ENCODE results near the gene EGF. TPM values are rescaled to one million over a fixed set of nuclear protein-coding genes. Genes with fewer than 3 reads are reported as not detected.

The EGF gene
- total RNA-seq, 1 experiment from 2014 or later: 1.5 TPM

DNA sequence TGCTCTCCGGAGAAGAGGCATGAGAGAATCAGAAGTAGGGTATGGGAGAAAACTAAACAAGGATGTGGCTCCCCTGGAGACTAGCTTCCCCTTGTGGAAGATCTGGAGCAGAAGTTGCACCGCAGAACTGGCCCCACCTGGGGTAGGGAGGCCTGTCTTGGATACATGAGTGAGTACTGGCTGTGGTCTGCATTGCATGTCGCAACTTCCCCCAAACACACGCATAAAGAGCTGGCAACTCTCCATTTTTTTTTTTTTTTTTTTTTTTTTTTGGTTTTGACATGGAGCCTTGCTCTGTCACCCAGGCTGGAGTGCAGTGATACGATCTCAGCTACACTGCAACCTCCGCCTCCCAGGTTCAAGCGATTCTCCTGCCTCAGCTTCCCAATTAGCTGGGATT lies 119.9 kb downstream of the EGF start:
- Histone ChIP-seq H2BK12ac (ENCODE audit: insufficient read length, low read depth, low read length) (no peak overlapping the region), H3K79me1 (ENCODE audit: insufficient read depth, low read depth, low read length, poor library complexity, severe bottlenecking) (no peaks in the 10 kb centered on the region), H2BK5ac (ENCODE audit: insufficient read length, low read length) (no peak overlapping the region), H3K23ac (ENCODE audit: insufficient read length, low read depth, low read length) (no peak overlapping the region), H3K14ac (ENCODE audit: insufficient read depth, low read length) (no peak overlapping the region), H3K27me3 (ENCODE audit: insufficient read depth, low read length) (no peaks in the 10 kb centered on the region), H3K23me2 (ENCODE audit: insufficient read length, low read depth, low read length, poor library complexity, severe bottlenecking) (no peaks in the 10 kb centered on the region), H3K56ac (ENCODE audit: insufficient read length, low read depth, low read length) (no peak overlapping the region), H2BK15ac (ENCODE audit: low read depth, low read length) (no peak overlapping the region), H2BK120ac (ENCODE audit: low read depth, low read length, poor library complexity, severe bottlenecking) (no peak overlapping the region), H3K4me2 (ENCODE audit: insufficient read depth, insufficient read length, low read length) (no peak overlapping the region), H4K91ac (ENCODE audit: insufficient read length, low read depth, low read length) (no peak overlapping the region), H4K20me1 (ENCODE audit: control insufficient read depth, insufficient read depth, insufficient read length) (no peaks in the 10 kb centered on the region), H3T11ph (ENCODE audit: low read length) (no peak overlapping the region), H4K8ac (replicated peaks; ENCODE audit: insufficient read length, low read depth, low read length) (no peak overlapping the region), H3K4ac (ENCODE audit: low read depth, low read length) (no peak overlapping the region), H2AK5ac (ENCODE audit: insufficient read length, low read length) (no peak overlapping the region), H3K9me3 (ENCODE audit: control insufficient read depth, low read depth, low read length) (no peaks in the 10 kb centered on the region), H3K4me1 (ENCODE audit: insufficient read depth, low read length) (no peaks in the 10 kb centered on the region; the same call in 1 of the 2 replicates), H3K18ac (ENCODE audit: insufficient read length, low read depth, low read length) (no peak overlapping the region), H2BK20ac (ENCODE audit: low read depth, low read length, poor library complexity, severe bottlenecking) (no peak overlapping the region), H3K79me2 (ENCODE audit: insufficient read depth, low read length) (no peaks in the 10 kb centered on the region), H3K9ac (ENCODE audit: extremely low read depth, insufficient read length, low read length) (no peak overlapping the region), H2AFZ (ENCODE audit: low read length) (no peak overlapping the region), H3K27ac (ENCODE audit: insufficient read length, low read depth, low read length) (no peak overlapping the region), H4K5ac (ENCODE audit: insufficient read length, low read depth, low read length) (no peak overlapping the region)
- H3K27me3 Mint-ChIP-seq (ENCODE audit: low read depth): no peaks in the 10 kb centered on the region; the same call in 1 of the 2 replicates
- peaks cover 0 to 3% of the 10 kb centered on the region in 2 experiments; a peak in 3 of 5 replicates for H3K9me3 Mint-ChIP-seq
- no peak overlapping the region for H3K4me3 Mint-ChIP-seq
- H3K4me1 Mint-ChIP-seq: peaks cover 16 to 21% of the 10 kb centered on the region in 2 experiments
- no peak for DNase-seq
- H3K36me3 Mint-ChIP-seq (ENCODE audit: insufficient read depth in 1 of 3, low read depth in 3 of 3): peaks cover 0 to 1% (median 0%) of the 10 kb centered on the region in 3 experiments; a peak in 1 of 7 replicates
- TF ChIP-seq, protein P1, sequence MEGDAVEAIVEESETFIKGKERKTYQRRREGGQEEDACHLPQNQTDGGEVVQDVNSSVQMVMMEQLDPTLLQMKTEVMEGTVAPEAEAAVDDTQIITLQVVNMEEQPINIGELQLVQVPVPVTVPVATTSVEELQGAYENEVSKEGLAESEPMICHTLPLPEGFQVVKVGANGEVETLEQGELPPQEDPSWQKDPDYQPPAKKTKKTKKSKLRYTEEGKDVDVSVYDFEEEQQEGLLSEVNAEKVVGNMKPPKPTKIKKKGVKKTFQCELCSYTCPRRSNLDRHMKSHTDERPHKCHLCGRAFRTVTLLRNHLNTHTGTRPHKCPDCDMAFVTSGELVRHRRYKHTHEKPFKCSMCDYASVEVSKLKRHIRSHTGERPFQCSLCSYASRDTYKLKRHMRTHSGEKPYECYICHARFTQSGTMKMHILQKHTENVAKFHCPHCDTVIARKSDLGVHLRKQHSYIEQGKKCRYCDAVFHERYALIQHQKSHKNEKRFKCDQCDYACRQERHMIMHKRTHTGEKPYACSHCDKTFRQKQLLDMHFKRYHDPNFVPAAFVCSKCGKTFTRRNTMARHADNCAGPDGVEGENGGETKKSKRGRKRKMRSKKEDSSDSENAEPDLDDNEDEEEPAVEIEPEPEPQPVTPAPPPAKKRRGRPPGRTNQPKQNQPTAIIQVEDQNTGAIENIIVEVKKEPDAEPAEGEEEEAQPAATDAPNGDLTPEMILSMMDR (conservative IDR thresholded peaks at IDR 0.05): no peak
- no CpG with 5 or more reads among the region's 7 CpGs for WGBS (ENCODE audit: extremely low coverage, insufficient read length, low lambda C conversion rate)
- no peak overlapping the region for H3K27ac Mint-ChIP-seq
